K562 (cell line): Measurements from ENCODE around the gene RCSD1. TPM values are rescaled to one million over a fixed set of nuclear protein-coding genes. Genes with fewer than 3 reads are reported as not detected.

Experiments used
- CC2D1A ChIP-seq: fragments of 450-650 bp; IDR thresholded peaks from 2 replicates; pipeline ENCODE4 v1.6.1; 2017; ENCODE audit warnings: mild to moderate bottlenecking
- CREM ChIP-seq: IDR thresholded peaks from 2 replicates; pipeline ENCODE4 v1.6.1; 2014; ENCODE audit warnings: antibody characterized with exemption, low read depth
- E2F1 ChIP-seq: sonication (generic); formaldehyde crosslinking; IDR thresholded peaks from 2 replicates; pipeline ENCODE4 v1.8.1; 2023; ENCODE audit warnings: mild to moderate bottlenecking, missing genetic modification reagents, moderate library complexity
- EWSR1 ChIP-seq: fragments of 450-650 bp; IDR thresholded peaks from 2 replicates; pipeline ENCODE4 v1.6.1; 2018; ENCODE audit warnings: borderline replicate concordance, mild to moderate bottlenecking, low read depth, moderate library complexity; ENCODE audit not compliant: partially characterized antibody
- HEY1 ChIP-seq: fragments of 250-450 bp; sonication (Bioruptor Pico); IDR thresholded peaks from 2 replicates; pipeline ENCODE4 v1.5.0; 2020; ENCODE audit warnings: mild to moderate bottlenecking, moderate library complexity, borderline replicate concordance
- MYNN ChIP-seq, 2 experiments: sonication (generic); formaldehyde crosslinking in 1 of 2; IDR thresholded peaks; 2 replicates each; pipeline versions ENCODE4 v1.5.0 to v1.6.1; 2016 to 2020; ENCODE audit warnings: antibody characterized with exemption in 1 of 2, missing genetic modification reagents in 1 of 2
- NBN ChIP-seq: fragments of 450-650 bp; IDR thresholded peaks from 2 replicates; pipeline ENCODE4 v1.6.1; 2016; ENCODE audit warnings: low read depth, mild to moderate bottlenecking
- NCOR1 ChIP-seq: fragments of 450-650 bp; IDR thresholded peaks from 2 replicates; pipeline ENCODE4 v1.6.1; 2016; ENCODE audit warnings: mild to moderate bottlenecking, moderate library complexity
- POLR2G ChIP-seq: fragments of 200-400 bp; formaldehyde crosslinking; IDR thresholded peaks from 2 replicates; pipeline ENCODE4 v1.6.1; 2017; ENCODE audit warnings: low read depth, mild to moderate bottlenecking, antibody characterized with exemption, low read length, moderate library complexity
- RAD21 ChIP-seq, 2 experiments: fragments of 250-450 bp in 1 of 2; fragments of 450-650 bp in 1 of 2; sonication (Bioruptor Pico) in 1 of 2; formaldehyde crosslinking in 1 of 2; IDR thresholded peaks in 1 of 2; conservative IDR thresholded peaks in 1 of 2; 2 replicates each; pipeline versions ENCODE4 v1.4.0 to v1.8.0; 2020 to 2022; ENCODE audit warnings: mild to moderate bottlenecking in 2 of 2, moderate library complexity in 1 of 2
- RB1 ChIP-seq: fragments of 450-650 bp; IDR thresholded peaks from 2 replicates; pipeline ENCODE4 v1.6.1; 2017; ENCODE audit warnings: low read depth, mild to moderate bottlenecking
- SMARCC2 ChIP-seq: fragments of 450-650 bp; IDR thresholded peaks from 2 replicates; pipeline ENCODE4 v1.6.1; 2017; ENCODE audit warnings: antibody characterized with exemption, moderate library complexity, mild to moderate bottlenecking, low read depth
- SP1 ChIP-seq: sonication (generic); formaldehyde crosslinking; IDR thresholded peaks from 2 replicates; pipeline ENCODE4 v1.8.1; 2022; ENCODE audit warnings: mild to moderate bottlenecking, missing genetic modification reagents
- TOE1 ChIP-seq, 2 experiments: fragments of 450-650 bp in 1 of 2; sonication (generic) in 1 of 2; formaldehyde crosslinking in 1 of 2; IDR thresholded peaks; 2 replicates each; pipeline versions ENCODE4 v1.7.1 to v1.8.0; 2016 to 2022; ENCODE audit warnings: borderline replicate concordance in 2 of 2, mild to moderate bottlenecking in 2 of 2, antibody characterized with exemption in 1 of 2, inconsistent platforms in 1 of 2, low read depth in 1 of 2, missing genetic modification reagents in 1 of 2, moderate library complexity in 1 of 2
- ZNF232 ChIP-seq: sonication (generic); formaldehyde crosslinking; IDR thresholded peaks from 2 replicates; pipeline ENCODE4 v1.8.0; 2022; ENCODE audit warnings: mild to moderate bottlenecking, missing genetic modification reagents
- ZNF75A ChIP-seq: fragments of 450-650 bp; formaldehyde crosslinking; IDR thresholded peaks from 2 replicates; pipeline ENCODE4 v1.4.0; 2020; ENCODE audit warnings: mild to moderate bottlenecking
- ZSCAN29 ChIP-seq: fragments of 450-650 bp; IDR thresholded peaks from 2 replicates; pipeline ENCODE4 v1.6.1; 2017
- polyA plus RNA-seq, 8 experiments: library from polyadenylated mRNA; depleted of rRNA in 4 of 8; stranded (reverse) in 5 of 8; unstranded in 3 of 8; fragments of >200 nt; fragmentation: Nextera tagmentation in 2 of 8; fragmentation: Illumina TruSeq in 1 of 8; extraction: Ambion mirVana in 2 of 8; extraction: Trizol in 1 of 8; gene quantifications; 2 replicates each; pipeline versions ENCODE4 v1.2.1 to v1.2.3, GENCODE V29; 2011 to 2014; ENCODE audit warnings: inconsistent platforms in 1 of 8, missing spikeins in 1 of 8
- total RNA-seq, 7 experiments: library from RNA; depleted of rRNA in 6 of 7; stranded (reverse); fragments of >200 nt in 6 of 7; fragmentation: Illumina TruSeq in 2 of 7; extraction: Trizol in 2 of 7; gene quantifications; 2 replicates each; pipeline versions ENCODE4 v1.2.1 to v1.2.3, GENCODE V29; 2011 to 2021; ENCODE audit warnings: low replicate concordance in 1 of 7
- TF ChIP-seq, protein P1 (sequence below): sonication (generic); formaldehyde crosslinking; IDR thresholded peaks from 2 replicates; pipeline ENCODE4 v1.8.1; 2023; ENCODE audit warnings: mild to moderate bottlenecking, missing genetic modification reagents
- TF ChIP-seq, protein P2 (sequence below), 2 experiments: IDR thresholded peaks; 2 replicates each; pipeline ENCODE4 v1.6.1; 2012; ENCODE audit warnings: improper control_type of control experiment in 2 of 2, low read depth in 2 of 2, low read length in 2 of 2, borderline replicate concordance in 1 of 2
- TF ChIP-seq, protein P3 (sequence below), 2 experiments: fragments of 450-650 bp; IDR thresholded peaks; 2 replicates each; pipeline ENCODE4 v1.6.1; 2016

RCSD1 gene
- total and polyA plus RNA-seq, 9 of the 15 experiments (the other 6 are each of a cell fraction or from before 2014, with no cell fraction given) = 7.8 to 69.8 (median 45.3) TPM

GRCh38 chr1:167635156-167635648 lies 5.2 kb downstream of the RCSD1 start (continued):
- TF ChIP-seq SMARCC2 (peak; percentile 62), CREM (peak; percentile 27; the same call in 1 of the 2 replicates), CC2D1A (no peak), ZNF232 (CRISPR knock-in tag) (no peak), ZSCAN29 (no peak), ZNF75A (CRISPR knock-in tag) (no peak), TOE1 (IDR thresholded peaks at IDR 0.05; ENCODE audit: borderline replicate concordance) (no peak; the same call in 1 of the 2 replicates), TOE1 (CRISPR knock-in tag; IDR thresholded peaks at IDR 0.05; ENCODE audit: borderline replicate concordance, low read depth) (no peak), RAD21 (CRISPR knock-in tag; conservative IDR thresholded peaks at IDR 0.05 in 1 of 2, IDR thresholded peaks at IDR 0.05 in 1 of 2) (peak in 1 of 2 experiments; percentile 23; a peak in 1 of 4 replicates), MYNN (IDR thresholded peaks at IDR 0.05) (peak; percentile 71; the same call in 1 of the 2 replicates), MYNN (CRISPR knock-in tag; IDR thresholded peaks at IDR 0.05) (no peak), EWSR1 (no peak), RB1 (peak; percentile 64; the same call in 1 of the 2 replicates), HEY1 (CRISPR knock-in tag) (no peak), POLR2G (peak; percentile 61), SP1 (CRISPR knock-in tag) (no peak), E2F1 (no peak), NBN (peak; percentile 70), NCOR1 (peak; percentile 39; the same call in 1 of the 2 replicates)
- TF ChIP-seq, protein P1, sequence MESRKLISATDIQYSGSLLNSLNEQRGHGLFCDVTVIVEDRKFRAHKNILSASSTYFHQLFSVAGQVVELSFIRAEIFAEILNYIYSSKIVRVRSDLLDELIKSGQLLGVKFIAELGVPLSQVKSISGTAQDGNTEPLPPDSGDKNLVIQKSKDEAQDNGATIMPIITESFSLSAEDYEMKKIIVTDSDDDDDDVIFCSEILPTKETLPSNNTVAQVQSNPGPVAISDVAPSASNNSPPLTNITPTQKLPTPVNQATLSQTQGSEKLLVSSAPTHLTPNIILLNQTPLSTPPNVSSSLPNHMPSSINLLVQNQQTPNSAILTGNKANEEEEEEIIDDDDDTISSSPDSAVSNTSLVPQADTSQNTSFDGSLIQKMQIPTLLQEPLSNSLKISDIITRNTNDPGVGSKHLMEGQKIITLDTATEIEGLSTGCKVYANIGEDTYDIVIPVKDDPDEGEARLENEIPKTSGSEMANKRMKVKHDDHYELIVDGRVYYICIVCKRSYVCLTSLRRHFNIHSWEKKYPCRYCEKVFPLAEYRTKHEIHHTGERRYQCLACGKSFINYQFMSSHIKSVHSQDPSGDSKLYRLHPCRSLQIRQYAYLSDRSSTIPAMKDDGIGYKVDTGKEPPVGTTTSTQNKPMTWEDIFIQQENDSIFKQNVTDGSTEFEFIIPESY (CRISPR knock-in tag) = no peak
- TF ChIP-seq, protein P2, sequence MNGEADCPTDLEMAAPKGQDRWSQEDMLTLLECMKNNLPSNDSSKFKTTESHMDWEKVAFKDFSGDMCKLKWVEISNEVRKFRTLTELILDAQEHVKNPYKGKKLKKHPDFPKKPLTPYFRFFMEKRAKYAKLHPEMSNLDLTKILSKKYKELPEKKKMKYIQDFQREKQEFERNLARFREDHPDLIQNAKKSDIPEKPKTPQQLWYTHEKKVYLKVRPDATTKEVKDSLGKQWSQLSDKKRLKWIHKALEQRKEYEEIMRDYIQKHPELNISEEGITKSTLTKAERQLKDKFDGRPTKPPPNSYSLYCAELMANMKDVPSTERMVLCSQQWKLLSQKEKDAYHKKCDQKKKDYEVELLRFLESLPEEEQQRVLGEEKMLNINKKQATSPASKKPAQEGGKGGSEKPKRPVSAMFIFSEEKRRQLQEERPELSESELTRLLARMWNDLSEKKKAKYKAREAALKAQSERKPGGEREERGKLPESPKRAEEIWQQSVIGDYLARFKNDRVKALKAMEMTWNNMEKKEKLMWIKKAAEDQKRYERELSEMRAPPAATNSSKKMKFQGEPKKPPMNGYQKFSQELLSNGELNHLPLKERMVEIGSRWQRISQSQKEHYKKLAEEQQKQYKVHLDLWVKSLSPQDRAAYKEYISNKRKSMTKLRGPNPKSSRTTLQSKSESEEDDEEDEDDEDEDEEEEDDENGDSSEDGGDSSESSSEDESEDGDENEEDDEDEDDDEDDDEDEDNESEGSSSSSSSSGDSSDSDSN (IDR thresholded peaks at IDR 0.05; ENCODE audit: borderline replicate concordance in 1 of 2, low read depth in 2 of 2, low read length in 2 of 2) = peak in 1 of 2 experiments; percentile 94; a peak in 2 of 4 replicates
- TF ChIP-seq, protein P3, sequence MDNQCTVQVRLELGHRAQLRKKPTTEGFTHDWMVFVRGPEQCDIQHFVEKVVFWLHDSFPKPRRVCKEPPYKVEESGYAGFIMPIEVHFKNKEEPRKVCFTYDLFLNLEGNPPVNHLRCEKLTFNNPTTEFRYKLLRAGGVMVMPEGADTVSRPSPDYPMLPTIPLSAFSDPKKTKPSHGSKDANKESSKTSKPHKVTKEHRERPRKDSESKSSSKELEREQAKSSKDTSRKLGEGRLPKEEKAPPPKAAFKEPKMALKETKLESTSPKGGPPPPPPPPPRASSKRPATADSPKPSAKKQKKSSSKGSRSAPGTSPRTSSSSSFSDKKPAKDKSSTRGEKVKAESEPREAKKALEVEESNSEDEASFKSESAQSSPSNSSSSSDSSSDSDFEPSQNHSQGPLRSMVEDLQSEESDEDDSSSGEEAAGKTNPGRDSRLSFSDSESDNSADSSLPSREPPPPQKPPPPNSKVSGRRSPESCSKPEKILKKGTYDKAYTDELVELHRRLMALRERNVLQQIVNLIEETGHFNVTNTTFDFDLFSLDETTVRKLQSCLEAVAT (IDR thresholded peaks at IDR 0.05) = peak in 1 of 2 experiments; percentile 33; a peak in 1 of 4 replicates
